Memory B cell (primary cell): ENCODE measurements around the gene RAPGEF4.

Experiments used
- ATAC-seq: fragments of 150-1000 bp; cut with Tn5 transposase; 2 replicates; pipeline ENCODE4 v1.10.0; 2021; ENCODE audit warnings: low read depth, mild to moderate bottlenecking, moderate library complexity
- DNase-seq, 2 donors: peaks; one replicate each; pipeline ENCODE4 v3.0.0; 2022; ENCODE audit warnings: low spot score in 2 of 2
- H3K27ac Mint-ChIP-seq: one replicate; pipeline ENCODE4 v1.8.0; 2022; ENCODE audit warnings: mild to moderate bottlenecking, moderate library complexity, mixed read lengths
- H3K27me3 Mint-ChIP-seq: one replicate; pipeline ENCODE4 v1.8.0; 2022; ENCODE audit warnings: mixed read lengths
- H3K36me3 Mint-ChIP-seq: one replicate; pipeline ENCODE4 v1.8.0; 2022; ENCODE audit warnings: mild to moderate bottlenecking, mixed read lengths
- H3K4me1 Mint-ChIP-seq: one replicate; pipeline ENCODE4 v1.8.0; 2022; ENCODE audit warnings: mixed read lengths
- H3K4me3 Mint-ChIP-seq: one replicate; pipeline ENCODE4 v1.8.0; 2022; ENCODE audit warnings: mild to moderate bottlenecking, moderate library complexity, mixed read lengths
- H3K9me3 Mint-ChIP-seq: one replicate; pipeline ENCODE4 v1.8.0; 2022; ENCODE audit warnings: mixed read lengths

RAPGEF4 gene

GRCh38 chr2:172811027-172811426 lies 75.4 kb downstream of the RAPGEF4 start:
- ATAC-seq (no peak), DNase-seq (no peak)
- no peaks in the 10 kb centered on the region for H3K36me3 Mint-ChIP-seq
- H3K4me1 Mint-ChIP-seq: no peaks in the 10 kb centered on the region
- no peaks in the 10 kb centered on the region for H3K9me3 Mint-ChIP-seq
- no peak overlapping the region for H3K27ac Mint-ChIP-seq
- H3K4me3 Mint-ChIP-seq: no peak overlapping the region
- peaks cover 3% of the 10 kb centered on the region for H3K27me3 Mint-ChIP-seq

DNA sequence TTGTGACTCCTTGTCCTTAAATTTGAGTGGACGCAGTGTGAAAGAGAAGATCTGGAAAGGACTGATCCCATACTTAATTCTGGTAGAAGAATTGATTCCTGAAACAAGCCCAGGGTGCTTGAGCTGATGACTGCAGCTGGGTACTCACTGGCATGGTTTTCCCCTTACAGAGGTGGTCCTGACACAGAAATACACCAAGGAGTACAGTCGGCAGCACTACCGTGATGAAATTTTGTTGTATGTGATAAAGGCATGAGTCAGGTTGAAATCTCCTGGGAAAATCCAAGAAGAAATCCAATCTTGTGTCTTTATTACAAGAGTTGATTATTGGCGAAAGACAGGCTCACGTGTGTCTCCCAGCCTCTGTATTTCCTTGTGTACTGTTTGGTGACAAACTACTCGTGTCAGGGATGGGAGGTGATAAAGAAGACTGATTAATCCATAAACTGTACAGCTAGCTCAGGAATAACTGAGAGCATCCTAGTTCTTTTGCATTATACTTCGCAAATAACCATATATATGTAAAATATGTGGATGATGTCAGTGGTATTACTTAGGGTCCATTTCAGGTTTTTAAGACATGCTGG lies 76.6 kb downstream of the RAPGEF4 start:
- no peak overlapping the region for H3K27ac Mint-ChIP-seq
- no peak overlapping the region for H3K4me3 Mint-ChIP-seq
- H3K4me1 Mint-ChIP-seq: no peaks in the 10 kb centered on the region
- no peaks in the 10 kb centered on the region for H3K9me3 Mint-ChIP-seq
- no peaks in the 10 kb centered on the region for H3K36me3 Mint-ChIP-seq
- DNase-seq (no peak), ATAC-seq (no peak)
- peaks cover 3% of the 10 kb centered on the region for H3K27me3 Mint-ChIP-seq

DNA sequence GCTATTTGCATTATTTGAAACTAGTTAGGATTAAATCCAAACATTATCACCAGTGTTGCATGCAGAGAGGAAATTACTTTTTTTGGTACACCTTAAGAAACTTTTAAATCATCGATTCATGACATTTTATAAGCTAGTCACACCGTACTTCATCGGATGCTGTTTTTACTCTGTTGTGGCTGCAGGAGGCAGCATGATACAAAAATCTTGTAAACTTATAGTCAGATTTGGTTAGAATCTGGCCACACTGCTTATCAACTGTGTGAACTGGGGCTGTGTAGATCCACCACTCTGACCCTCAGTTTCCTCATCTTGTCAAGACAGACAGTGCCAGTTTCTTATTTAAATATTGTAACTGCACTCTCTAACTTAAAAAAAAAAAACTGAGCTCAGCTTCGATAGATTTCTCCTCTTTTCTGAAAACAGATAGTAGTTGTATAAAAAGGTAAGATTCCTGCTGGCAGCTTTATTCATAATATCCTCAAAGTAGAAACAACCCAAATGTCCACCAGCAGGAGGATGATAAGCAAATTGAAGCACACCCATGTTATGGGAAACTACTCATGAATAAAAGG lies 77.8 kb downstream of the RAPGEF4 start:
- Mint-ChIP-seq H3K9me3 (no peaks in the 10 kb centered on the region), H3K4me1 (no peaks in the 10 kb centered on the region), H3K27me3 (peaks cover 3% of the 10 kb centered on the region), H3K36me3 (no peaks in the 10 kb centered on the region), H3K4me3 (no peak overlapping the region), H3K27ac (no peak overlapping the region)
- ATAC-seq (no peak), DNase-seq (no peak)

DNA sequence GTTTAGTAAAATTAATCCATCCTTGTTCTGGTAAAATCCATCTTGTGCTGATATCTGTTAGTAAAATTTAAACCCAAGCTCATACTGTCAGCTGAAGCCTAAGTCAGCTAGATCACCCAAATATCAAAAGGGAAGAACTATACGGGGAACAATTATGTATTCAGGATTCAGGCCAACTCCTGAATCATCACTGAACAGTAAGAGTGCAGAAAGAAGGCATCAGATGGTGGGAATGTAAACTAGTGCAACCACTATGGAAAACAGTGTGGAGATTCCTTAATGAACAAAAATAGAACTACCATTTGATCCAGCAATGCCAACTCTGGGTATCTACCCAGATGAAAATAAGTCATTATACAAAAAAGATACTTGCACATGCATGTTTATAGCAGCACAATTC lies 81.8 kb downstream of the RAPGEF4 start:
- ATAC-seq (no peak), DNase-seq (no peak)
- no peaks in the 10 kb centered on the region for H3K36me3 Mint-ChIP-seq
- peaks cover 1% of the 10 kb centered on the region for H3K27me3 Mint-ChIP-seq
- no peak overlapping the region for H3K4me3 Mint-ChIP-seq
- H3K27ac Mint-ChIP-seq: no peak overlapping the region
- no peaks in the 10 kb centered on the region for H3K4me1 Mint-ChIP-seq
- H3K9me3 Mint-ChIP-seq: no peaks in the 10 kb centered on the region

DNA sequence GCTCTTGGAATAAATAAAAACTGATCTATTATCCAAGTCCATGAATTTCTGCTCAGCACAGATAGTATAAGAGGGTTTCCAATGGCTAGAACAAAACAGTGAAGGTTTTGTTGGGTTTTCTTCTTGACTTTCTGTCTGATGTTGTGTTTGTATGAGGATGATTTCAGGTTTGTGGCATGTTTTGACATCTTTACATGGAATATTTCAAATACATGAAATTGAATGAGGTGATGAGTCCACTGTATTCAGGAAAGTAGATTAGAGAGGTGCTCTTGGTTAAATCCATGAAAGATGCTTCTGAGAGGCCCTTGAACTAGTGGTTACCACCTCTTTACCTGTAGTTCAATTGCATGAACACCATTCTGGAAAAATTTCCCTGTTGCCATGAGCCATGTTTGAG lies 84.3 kb downstream of the RAPGEF4 start:
- DNase-seq: no peak
- ATAC-seq: no peak
- H3K36me3 Mint-ChIP-seq: no peaks in the 10 kb centered on the region
- no peaks in the 10 kb centered on the region for H3K9me3 Mint-ChIP-seq
- no peak overlapping the region for H3K27ac Mint-ChIP-seq
- peaks cover 1% of the 10 kb centered on the region for H3K27me3 Mint-ChIP-seq
- no peak overlapping the region for H3K4me3 Mint-ChIP-seq
- no peaks in the 10 kb centered on the region for H3K4me1 Mint-ChIP-seq

DNA sequence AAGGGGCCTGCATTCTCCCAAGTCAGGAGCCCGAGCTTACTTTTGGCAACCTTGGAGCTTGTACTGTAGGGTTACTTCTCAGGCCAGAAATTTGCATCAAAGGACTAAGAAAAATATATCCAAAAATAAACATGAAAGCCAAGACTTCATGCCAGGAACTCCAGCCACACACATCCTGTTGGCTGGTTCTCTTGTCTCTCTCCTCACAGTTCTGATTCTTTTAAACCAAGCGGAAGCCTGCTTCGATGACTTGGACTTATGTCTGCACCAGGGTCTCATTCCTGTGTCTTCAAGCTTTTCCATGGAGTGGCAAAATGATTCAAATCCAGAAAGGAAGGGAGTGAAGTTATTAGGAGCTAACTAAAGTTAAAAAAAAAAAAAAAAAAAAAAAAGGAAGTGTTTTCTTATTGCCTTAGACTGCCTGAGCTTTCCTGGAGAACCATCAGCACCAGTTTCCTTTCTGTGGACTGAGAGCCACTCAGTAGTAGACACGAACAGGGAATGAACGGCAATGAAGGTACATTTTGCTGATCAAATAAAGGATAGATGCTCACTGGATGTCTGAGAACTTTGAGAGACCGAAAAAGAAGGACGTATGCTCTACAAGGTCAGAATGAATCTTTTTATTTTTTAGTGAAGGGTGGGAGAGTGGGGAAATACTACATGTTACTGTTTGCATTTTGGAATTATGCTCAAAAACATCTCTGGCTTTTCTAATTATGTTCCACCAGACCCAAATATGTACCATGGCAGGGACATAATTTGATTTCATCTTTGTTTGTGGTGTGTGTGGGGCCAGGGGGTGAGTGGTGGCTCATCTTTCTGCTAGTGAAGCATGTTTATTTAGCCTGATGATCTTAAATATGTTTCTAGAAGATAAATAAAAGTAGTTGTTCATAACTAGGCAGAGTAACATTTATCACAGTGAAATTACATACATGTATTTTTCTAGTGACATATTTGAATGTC lies 86.0 kb downstream of the RAPGEF4 start:
- peaks cover 1% of the 10 kb centered on the region for H3K27me3 Mint-ChIP-seq
- H3K4me1 Mint-ChIP-seq: no peaks in the 10 kb centered on the region
- ATAC-seq (no peak), DNase-seq (no peak)
- no peak overlapping the region for H3K4me3 Mint-ChIP-seq
- H3K9me3 Mint-ChIP-seq: no peaks in the 10 kb centered on the region
- H3K27ac Mint-ChIP-seq: no peak overlapping the region
- no peaks in the 10 kb centered on the region for H3K36me3 Mint-ChIP-seq

DNA sequence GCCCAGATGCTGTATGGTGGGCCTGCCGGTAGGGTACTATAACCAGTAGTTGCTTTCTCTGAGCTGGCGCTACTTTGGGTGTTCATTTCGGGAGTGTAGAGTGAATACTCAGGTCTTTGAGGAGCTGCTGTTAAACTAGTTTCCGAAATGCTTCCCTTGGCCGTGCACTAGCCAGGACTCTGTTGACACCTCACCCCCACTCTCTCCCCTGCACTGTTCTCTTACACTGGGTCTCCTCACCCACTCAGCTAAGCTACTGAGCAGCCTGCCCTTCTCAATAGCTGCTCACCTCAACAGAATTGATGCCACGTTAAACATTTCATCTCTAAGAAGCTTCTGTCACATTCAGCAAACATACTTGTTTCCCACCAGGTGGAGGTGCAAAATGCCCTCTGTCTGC lies 86.9 kb downstream of the RAPGEF4 start:
- no peak overlapping the region for H3K27ac Mint-ChIP-seq
- ATAC-seq (no peak), DNase-seq (no peak)
- H3K4me1 Mint-ChIP-seq: no peaks in the 10 kb centered on the region
- no peaks in the 10 kb centered on the region for H3K36me3 Mint-ChIP-seq
- peaks cover 1% of the 10 kb centered on the region for H3K27me3 Mint-ChIP-seq
- H3K4me3 Mint-ChIP-seq: no peak overlapping the region
- no peaks in the 10 kb centered on the region for H3K9me3 Mint-ChIP-seq

GRCh38 chr2:172823261-172823850 lies 87.7 kb downstream of the RAPGEF4 start:
- Mint-ChIP-seq H3K27ac (no peak overlapping the region), H3K4me3 (no peak overlapping the region), H3K9me3 (no peaks in the 10 kb centered on the region), H3K27me3 (peaks cover 1% of the 10 kb centered on the region), H3K36me3 (no peaks in the 10 kb centered on the region), H3K4me1 (no peaks in the 10 kb centered on the region)
- DNase-seq: no peak
- ATAC-seq: no peak

GRCh38 chr2:172826522-172826921 lies 90.9 kb downstream of the RAPGEF4 start:
- ATAC-seq (no peak), DNase-seq (no peak)
- no peaks in the 10 kb centered on the region for H3K4me1 Mint-ChIP-seq
- no peak overlapping the region for H3K4me3 Mint-ChIP-seq
- H3K27ac Mint-ChIP-seq: no peak overlapping the region
- H3K9me3 Mint-ChIP-seq: no peaks in the 10 kb centered on the region
- H3K36me3 Mint-ChIP-seq: no peaks in the 10 kb centered on the region
- peaks cover 1% of the 10 kb centered on the region for H3K27me3 Mint-ChIP-seq

DNA sequence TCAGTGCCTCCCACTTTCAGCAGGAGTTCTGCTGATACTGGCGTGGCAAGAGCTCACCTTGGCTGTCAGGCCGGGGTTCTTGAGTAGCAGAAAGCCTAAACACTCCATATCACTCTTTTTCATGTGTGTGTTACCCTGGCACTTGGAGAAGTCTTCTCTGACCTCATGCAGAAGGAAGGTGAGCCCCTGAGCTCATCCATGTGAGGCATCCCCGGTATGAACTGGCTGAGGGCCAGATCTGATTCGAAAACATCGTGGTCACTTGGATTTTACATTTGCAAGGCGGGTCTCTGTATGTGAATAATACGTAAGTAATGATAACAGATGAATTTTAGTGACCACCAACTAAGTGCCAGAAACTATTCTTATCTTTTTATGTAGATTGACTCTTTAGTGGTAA lies 93.6 kb downstream of the RAPGEF4 start:
- Mint-ChIP-seq H3K4me1 (no peaks in the 10 kb centered on the region), H3K27me3 (no peaks in the 10 kb centered on the region), H3K27ac (no peak overlapping the region), H3K9me3 (no peaks in the 10 kb centered on the region), H3K4me3 (no peak overlapping the region), H3K36me3 (no peaks in the 10 kb centered on the region)
- ATAC-seq (no peak), DNase-seq (no peak)

- Mint-ChIP-seq H3K27me3 (no peaks in the 10 kb centered on the region), H3K4me1 (no peaks in the 10 kb centered on the region), H3K27ac (no peak overlapping the region), H3K4me3 (no peak overlapping the region), H3K9me3 (no peaks in the 10 kb centered on the region), H3K36me3 (no peaks in the 10 kb centered on the region)
- DNase-seq (no peak), ATAC-seq (no peak)
Observed at GRCh38 chr2:172830482-172830881, 94.8 kb downstream of the RAPGEF4 start.

DNA sequence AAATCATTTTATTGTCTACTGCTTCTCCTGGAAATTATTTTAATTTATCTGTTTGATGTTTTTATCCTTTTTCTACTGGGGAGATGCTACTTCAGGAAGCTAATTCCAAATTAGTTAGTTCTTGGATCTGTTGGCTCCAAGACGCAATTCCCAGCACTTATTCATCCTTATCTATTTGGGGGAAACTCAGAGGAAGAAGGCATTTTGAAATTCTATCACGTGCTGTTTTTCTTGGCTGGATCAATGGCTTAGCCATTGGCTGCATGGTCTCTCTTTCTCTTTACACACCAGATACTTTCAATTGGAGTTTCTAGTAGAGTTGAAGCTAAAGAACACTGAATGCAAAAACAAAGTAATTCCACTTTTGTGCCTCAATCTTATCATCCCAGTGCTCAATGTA lies 98.3 kb downstream of the RAPGEF4 start:
- DNase-seq (no peak), ATAC-seq (no peak)
- no peak overlapping the region for H3K27ac Mint-ChIP-seq
- no peak overlapping the region for H3K4me3 Mint-ChIP-seq
- no peaks in the 10 kb centered on the region for H3K36me3 Mint-ChIP-seq
- H3K9me3 Mint-ChIP-seq: no peaks in the 10 kb centered on the region
- peaks cover 2% of the 10 kb centered on the region for H3K4me1 Mint-ChIP-seq
- peaks cover 6% of the 10 kb centered on the region for H3K27me3 Mint-ChIP-seq

GRCh38 chr2:172834881-172835280 lies 99.2 kb downstream of the RAPGEF4 start:
- Mint-ChIP-seq H3K9me3 (no peaks in the 10 kb centered on the region), H3K4me3 (no peak overlapping the region)

DNA sequence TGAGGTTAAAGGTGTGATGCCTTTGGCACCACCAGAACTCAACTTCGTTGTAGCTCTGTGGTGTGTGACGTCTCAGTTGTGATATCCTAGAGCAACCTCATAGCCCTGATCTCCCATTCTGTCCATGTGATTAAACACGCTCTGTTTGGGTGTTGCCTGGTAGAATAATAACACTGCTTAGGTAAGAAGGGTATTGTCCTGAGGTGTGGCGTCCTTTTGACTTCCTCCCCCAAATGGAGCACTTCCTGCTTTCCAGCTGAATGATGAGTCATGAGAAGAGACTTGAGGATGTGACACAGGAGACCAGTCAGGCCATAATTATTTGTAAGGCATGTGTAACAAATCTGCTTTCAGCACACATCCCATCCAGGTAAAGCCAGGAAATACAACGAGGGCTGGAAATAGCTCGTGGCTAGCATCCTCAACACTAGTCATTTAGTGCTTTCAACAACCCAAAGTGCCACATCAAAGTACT lies 100.7 kb downstream of the RAPGEF4 start:
- ATAC-seq (no peak), DNase-seq (no peak)
- Mint-ChIP-seq H3K27ac (no peak overlapping the region), H3K36me3 (no peaks in the 10 kb centered on the region), H3K4me1 (peaks cover 2% of the 10 kb centered on the region), H3K4me3 (no peak overlapping the region), H3K27me3 (peaks cover 6% of the 10 kb centered on the region), H3K9me3 (no peaks in the 10 kb centered on the region)

More at GRCh38 chr2:172834881-172835280, 99.2 kb downstream of the RAPGEF4 start:
- DNase-seq (no peak), ATAC-seq (no peak)
- H3K27ac Mint-ChIP-seq: no peak overlapping the region
- peaks cover 6% of the 10 kb centered on the region for H3K27me3 Mint-ChIP-seq
- H3K4me1 Mint-ChIP-seq: peaks cover 2% of the 10 kb centered on the region
- no peaks in the 10 kb centered on the region for H3K36me3 Mint-ChIP-seq
